ENCODE data around the gene ARPP21.

Gene ARPP21

DNA sequence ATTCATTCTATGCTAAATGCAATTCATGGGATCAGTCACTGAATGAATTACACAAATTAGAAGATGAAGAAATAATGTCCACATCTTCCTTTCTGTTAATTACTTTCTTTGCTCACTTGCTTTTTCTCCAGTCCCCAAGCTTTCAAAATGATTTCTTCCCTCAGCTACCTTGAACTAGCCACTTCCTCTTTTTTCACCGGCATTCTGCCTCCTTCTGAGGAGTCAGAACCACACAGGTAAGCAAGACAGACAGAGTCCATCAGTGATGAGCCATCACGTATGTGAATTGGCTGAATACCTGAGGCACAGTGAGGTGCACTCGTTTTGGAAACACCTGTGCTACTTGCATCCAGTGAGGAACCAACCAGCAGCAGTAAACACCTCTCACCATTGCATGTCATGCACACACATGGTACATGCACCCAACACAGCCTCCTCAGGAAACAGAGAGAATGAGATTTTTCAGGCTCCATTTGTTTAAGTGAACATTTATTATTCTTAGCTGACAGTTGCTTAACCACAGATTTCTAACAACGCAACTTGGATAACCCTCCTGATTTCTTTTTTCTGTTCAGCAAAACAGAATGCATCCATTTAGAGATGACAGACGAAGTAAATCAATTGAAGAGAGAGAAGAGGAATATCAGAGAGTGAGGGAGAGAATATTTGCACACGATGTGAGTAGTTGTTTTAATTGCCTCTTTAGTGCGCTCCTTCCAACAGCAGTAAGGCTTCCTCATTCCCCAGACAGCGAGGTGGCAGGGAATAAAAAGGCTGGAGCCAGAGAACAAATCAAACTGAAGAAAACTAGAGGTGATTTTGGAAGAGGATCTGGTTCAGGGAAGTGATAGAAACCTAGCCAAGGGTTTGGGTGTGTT is 69.3 kb downstream of the ARPP21 start:
- TF ChIP-seq, protein P1, sequence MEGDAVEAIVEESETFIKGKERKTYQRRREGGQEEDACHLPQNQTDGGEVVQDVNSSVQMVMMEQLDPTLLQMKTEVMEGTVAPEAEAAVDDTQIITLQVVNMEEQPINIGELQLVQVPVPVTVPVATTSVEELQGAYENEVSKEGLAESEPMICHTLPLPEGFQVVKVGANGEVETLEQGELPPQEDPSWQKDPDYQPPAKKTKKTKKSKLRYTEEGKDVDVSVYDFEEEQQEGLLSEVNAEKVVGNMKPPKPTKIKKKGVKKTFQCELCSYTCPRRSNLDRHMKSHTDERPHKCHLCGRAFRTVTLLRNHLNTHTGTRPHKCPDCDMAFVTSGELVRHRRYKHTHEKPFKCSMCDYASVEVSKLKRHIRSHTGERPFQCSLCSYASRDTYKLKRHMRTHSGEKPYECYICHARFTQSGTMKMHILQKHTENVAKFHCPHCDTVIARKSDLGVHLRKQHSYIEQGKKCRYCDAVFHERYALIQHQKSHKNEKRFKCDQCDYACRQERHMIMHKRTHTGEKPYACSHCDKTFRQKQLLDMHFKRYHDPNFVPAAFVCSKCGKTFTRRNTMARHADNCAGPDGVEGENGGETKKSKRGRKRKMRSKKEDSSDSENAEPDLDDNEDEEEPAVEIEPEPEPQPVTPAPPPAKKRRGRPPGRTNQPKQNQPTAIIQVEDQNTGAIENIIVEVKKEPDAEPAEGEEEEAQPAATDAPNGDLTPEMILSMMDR (IDR thresholded peaks at IDR 0.05; ENCODE audit: low read depth, low read length, missing control alignments), result no peak
- no peak overlapping the region for H3K4me3 ChIP-seq (ENCODE audit: low read depth, low read length)
- no peak for DNase-seq (ENCODE audit: low read depth)

DNA sequence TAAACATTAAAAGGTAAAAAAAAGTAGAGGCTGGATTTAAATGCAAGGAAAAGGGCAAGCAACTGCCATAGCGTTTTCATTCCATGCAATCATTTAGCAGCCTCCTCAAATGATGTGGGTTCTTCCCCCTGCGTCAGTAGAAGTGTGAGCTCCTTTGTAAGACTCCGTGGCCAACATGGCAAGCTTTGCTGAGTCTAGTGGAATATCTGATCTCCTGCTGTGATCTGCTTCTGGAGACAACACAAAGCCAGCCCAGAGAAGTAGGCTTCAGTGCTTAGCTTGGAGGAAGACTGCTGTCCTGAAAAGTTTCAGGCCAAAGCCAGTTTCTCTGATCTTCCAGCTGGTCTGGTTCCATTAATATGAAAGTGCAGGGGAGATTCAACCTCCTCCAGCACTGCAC is 70.4 kb downstream of the ARPP21 start:
- TF ChIP-seq, protein P1 (IDR thresholded peaks at IDR 0.05; ENCODE audit: low read depth, low read length, missing control alignments), result no peak
- DNase-seq (ENCODE audit: low read depth), result no peak
- H3K4me3 ChIP-seq (ENCODE audit: low read depth, low read length), result no peak overlapping the region

DNA sequence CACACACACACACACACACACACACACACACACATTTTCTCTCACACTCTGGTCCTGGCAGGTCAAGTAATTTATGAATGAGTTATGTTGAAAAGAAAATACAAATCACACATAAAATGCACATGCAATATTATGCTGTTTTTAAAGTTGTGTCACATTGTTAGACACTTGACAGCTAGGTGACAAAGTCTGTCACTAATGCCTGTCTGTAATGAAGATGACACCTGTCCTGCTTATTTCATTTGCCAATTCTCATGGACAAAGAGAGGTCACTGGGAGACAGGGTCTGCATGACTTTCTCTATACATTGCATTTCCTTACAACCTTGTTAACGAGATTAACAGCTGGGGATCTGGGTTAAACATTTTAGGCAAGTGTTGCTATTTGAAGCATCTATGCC is 71.2 kb downstream of the ARPP21 start:
- TF ChIP-seq, protein P1 (IDR thresholded peaks at IDR 0.05; ENCODE audit: low read depth, low read length, missing control alignments), result no peak
- DNase-seq (ENCODE audit: low read depth), result no peak
- no peak overlapping the region for H3K4me3 ChIP-seq (ENCODE audit: low read depth, low read length)

DNA sequence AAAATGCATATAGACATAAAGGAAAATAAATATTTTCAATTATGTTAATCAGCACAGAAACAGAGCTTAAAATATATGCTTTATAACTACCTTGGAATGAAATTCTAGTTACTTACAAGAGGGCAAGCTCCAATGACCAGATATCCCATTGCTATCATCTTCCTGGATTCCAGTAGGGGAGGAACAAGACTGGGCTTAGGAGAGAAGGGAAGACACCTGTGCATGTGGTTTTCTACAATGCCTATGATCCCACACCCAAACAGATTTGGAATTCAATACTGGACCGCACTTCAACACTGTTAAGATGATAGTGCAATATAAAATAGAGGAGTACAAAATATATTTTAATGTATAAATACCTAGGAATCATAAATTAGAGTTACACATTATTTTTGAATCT is 79.6 kb downstream of the ARPP21 start:
- TF ChIP-seq, protein P1 (IDR thresholded peaks at IDR 0.05; ENCODE audit: low read depth, low read length, missing control alignments), result no peak

DNA sequence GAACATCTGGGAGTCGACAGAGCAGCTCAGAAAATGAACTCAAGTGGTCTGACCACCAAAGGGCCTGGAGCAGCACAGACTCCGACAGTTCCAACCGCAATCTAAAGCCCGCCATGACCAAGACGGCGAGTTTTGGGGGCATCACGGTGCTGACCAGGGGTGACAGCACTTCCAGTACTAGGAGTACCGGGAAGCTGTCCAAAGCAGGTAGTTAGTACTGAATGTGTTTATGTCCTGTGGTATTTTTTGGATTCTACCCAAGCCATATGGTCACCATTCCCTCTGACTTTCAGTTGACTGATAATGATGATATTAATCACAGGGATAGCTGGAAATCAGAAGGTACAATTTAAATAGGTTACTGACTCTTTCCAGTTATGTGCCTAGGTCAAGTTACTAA is 82.3 kb downstream of the ARPP21 start:
- no peak overlapping the region for H3K4me3 ChIP-seq (ENCODE audit: low read depth, low read length)
- TF ChIP-seq, protein P1 (IDR thresholded peaks at IDR 0.05; ENCODE audit: low read depth, low read length, missing control alignments), result no peak
- DNase-seq (ENCODE audit: low read depth), result no peak

More for the DNA sequence above, 79.6 kb downstream of the ARPP21 start:
- no peak for DNase-seq (ENCODE audit: low read depth)
- no peak overlapping the region for H3K4me3 ChIP-seq (ENCODE audit: low read depth, low read length)

DNA sequence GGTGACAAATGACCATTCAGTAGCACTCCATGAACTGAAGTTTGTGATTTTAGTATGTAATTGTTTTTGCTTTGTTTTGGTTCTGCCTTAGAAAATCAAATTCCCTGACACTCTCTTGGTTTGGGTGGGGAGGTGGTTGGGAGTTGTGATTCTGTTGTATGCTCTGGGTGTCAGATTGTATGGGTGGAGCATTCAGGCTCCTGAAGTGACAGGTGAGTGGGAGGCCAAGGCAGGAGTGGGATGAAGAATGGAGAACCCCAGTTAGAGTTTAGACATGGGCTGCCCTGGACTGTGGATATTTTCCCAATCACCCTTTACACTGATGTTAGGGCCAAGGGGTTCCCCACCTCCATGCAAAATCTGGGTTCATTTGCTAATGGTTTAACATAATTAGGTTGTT is 83.6 kb downstream of the ARPP21 start:
- no peak overlapping the region for H3K4me3 ChIP-seq (ENCODE audit: low read depth, low read length)
- TF ChIP-seq, protein P1 (IDR thresholded peaks at IDR 0.05; ENCODE audit: low read depth, low read length, missing control alignments), result no peak
- DNase-seq (ENCODE audit: low read depth), result no peak
